Lower leg skin (tissue), 4 donors: ENCODE measurements around the gene AGXT. TPM values are rescaled to one million over a fixed set of nuclear protein-coding genes. Genes with fewer than 3 reads are reported as not detected.

ENCODE experiments used
- DNase-seq, 2 donors: peaks; one replicate each; pipeline ENCODE4 v3.0.0-alpha.2; 2019; ENCODE audit warnings: low spot score in 2 of 2
- H3K4me3 ChIP-seq: fragments of 200-600 bp; sonication (generic); 2 replicates; pipeline ENCODE4 v1.5.1; 2017; ENCODE audit warnings: mild to moderate bottlenecking, low read depth; ENCODE audit not compliant: poor library complexity, severe bottlenecking
- POLR2A ChIP-seq, 2 donors: fragments of 450-650 bp; IDR thresholded peaks; one replicate each; pipeline ENCODE4 v1.6.1; 2016 to 2017; ENCODE audit warnings: antibody characterized with exemption in 2 of 2, mild to moderate bottlenecking in 1 of 2, moderate library complexity in 1 of 2
- WGBS, 2 donors: methylation state at CpG; one replicate each; pipeline ENCODE4 v1.1.5; 2018; 5-methylcytosine and 5-hydroxymethylcytosine counted together
- intact Hi-C: fragments of 100-400 bp; cut with DNase I; formaldehyde crosslinking; loops from one replicate; pipeline ENCODE4 v1.15.0; 2023; ENCODE audit warnings: low total_unique reads
- total RNA-seq, 4 donors: library from RNA; depleted of rRNA; stranded (reverse); fragments of >200 nt; gene quantifications; one replicate each; pipeline ENCODE4 v1.1.0, GENCODE V29; 2016
- TF ChIP-seq, protein P1 (sequence below), 3 donors: fragments of 450-650 bp; IDR thresholded peaks; one replicate each; pipeline ENCODE4 v1.5.1; 2016; ENCODE audit warnings: antibody characterized with exemption in 3 of 3, mild to moderate bottlenecking in 3 of 3, moderate library complexity in 2 of 3

The AGXT gene
- total RNA-seq, 4 donors from 2014 or later, result not detected

- intact Hi-C loops, result no loop called here
- 82 to 89% methylated on average over 15 to 17 of the region's 17 CpGs for WGBS, 2 donors
- no peak for TF ChIP-seq POLR2A (IDR thresholded peaks at IDR 0.05)
- TF ChIP-seq, protein P1, sequence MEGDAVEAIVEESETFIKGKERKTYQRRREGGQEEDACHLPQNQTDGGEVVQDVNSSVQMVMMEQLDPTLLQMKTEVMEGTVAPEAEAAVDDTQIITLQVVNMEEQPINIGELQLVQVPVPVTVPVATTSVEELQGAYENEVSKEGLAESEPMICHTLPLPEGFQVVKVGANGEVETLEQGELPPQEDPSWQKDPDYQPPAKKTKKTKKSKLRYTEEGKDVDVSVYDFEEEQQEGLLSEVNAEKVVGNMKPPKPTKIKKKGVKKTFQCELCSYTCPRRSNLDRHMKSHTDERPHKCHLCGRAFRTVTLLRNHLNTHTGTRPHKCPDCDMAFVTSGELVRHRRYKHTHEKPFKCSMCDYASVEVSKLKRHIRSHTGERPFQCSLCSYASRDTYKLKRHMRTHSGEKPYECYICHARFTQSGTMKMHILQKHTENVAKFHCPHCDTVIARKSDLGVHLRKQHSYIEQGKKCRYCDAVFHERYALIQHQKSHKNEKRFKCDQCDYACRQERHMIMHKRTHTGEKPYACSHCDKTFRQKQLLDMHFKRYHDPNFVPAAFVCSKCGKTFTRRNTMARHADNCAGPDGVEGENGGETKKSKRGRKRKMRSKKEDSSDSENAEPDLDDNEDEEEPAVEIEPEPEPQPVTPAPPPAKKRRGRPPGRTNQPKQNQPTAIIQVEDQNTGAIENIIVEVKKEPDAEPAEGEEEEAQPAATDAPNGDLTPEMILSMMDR (IDR thresholded peaks at IDR 0.05), result no peak
- DNase-seq, result no peak
- H3K4me3 ChIP-seq, result no peak overlapping the region
These were observed 3.9 kb downstream of the AGXT start for GRCh38 chr2:240872317-240873097.

GRCh38 chr2:240873098-240873788, 4.6 kb downstream of the AGXT start:
- intact Hi-C loops, result no loop called here
- no peak overlapping the region for H3K4me3 ChIP-seq
- 84 to 91% methylated on average over 21 of the region's 21 CpGs for WGBS, 2 donors
- no peak for DNase-seq
- TF ChIP-seq, protein P1 (IDR thresholded peaks at IDR 0.05), result no peak
- TF ChIP-seq POLR2A (IDR thresholded peaks at IDR 0.05), result no peak

- intact Hi-C loops, result no loop called here
- no peak for TF ChIP-seq POLR2A (IDR thresholded peaks at IDR 0.05)
- TF ChIP-seq, protein P1 (IDR thresholded peaks at IDR 0.05), result peak in 1 of 3 donors; percentile 12
- DNase-seq, result no peak
- no peak overlapping the region for H3K4me3 ChIP-seq
- 76 to 88% methylated on average over 32 of the region's 33 CpGs for WGBS, 2 donors
These were observed 5.4 kb downstream of the AGXT start for GRCh38 chr2:240873805-240874714.

DNA sequence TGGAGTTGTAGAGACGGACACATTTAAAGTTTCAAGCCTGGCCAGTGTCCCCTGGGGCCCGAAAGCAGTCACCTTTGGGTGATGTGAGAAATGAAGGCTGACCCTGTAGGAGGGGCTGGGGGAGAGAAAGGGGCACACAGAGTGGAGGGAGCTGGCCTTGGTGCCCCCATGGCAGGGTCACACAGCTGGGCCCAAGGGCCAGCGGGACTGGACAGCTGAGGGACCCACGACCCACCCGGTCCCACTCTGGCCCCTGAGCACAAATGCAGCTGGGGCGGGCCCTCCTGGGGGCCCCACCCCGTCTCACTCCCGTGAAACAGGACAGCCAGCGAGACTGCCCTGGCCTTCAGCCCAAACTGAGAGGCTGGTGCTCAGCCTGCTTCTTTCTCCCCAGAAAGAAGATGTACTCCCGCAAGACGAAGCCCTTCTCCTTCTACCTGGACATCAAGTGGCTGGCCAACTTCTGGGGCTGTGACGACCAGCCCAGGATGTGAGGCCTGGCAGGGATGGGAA, 6.1 kb downstream of the AGXT start:
- no peak for DNase-seq
- 77 to 81% methylated on average over 12 of the region's 12 CpGs for WGBS, 2 donors
- TF ChIP-seq, protein P1 (IDR thresholded peaks at IDR 0.05), result no peak
- no peak for TF ChIP-seq POLR2A (IDR thresholded peaks at IDR 0.05)
- H3K4me3 ChIP-seq, result no peak overlapping the region
- intact Hi-C loops, result no loop called here

GRCh38 chr2:240875228-240876034, 6.8 kb downstream of the AGXT start:
- 91 to 95% methylated on average over 21 to 22 of the region's 22 CpGs for WGBS, 2 donors
- no peak for TF ChIP-seq POLR2A (IDR thresholded peaks at IDR 0.05)
- TF ChIP-seq, protein P1 (IDR thresholded peaks at IDR 0.05), result no peak
- no peak for DNase-seq
- intact Hi-C loops, result no loop called here
- no peak overlapping the region for H3K4me3 ChIP-seq
